GM10847 (cell line): Measurements from ENCODE around the gene NCOA1.

Experiments
- POLR2A ChIP-seq: IDR thresholded peaks from 2 replicates; pipeline ENCODE4 v1.6.1; 2011; ENCODE audit not compliant: insufficient read length; ENCODE audit errors: extremely low read depth

Gene NCOA1

DNA sequence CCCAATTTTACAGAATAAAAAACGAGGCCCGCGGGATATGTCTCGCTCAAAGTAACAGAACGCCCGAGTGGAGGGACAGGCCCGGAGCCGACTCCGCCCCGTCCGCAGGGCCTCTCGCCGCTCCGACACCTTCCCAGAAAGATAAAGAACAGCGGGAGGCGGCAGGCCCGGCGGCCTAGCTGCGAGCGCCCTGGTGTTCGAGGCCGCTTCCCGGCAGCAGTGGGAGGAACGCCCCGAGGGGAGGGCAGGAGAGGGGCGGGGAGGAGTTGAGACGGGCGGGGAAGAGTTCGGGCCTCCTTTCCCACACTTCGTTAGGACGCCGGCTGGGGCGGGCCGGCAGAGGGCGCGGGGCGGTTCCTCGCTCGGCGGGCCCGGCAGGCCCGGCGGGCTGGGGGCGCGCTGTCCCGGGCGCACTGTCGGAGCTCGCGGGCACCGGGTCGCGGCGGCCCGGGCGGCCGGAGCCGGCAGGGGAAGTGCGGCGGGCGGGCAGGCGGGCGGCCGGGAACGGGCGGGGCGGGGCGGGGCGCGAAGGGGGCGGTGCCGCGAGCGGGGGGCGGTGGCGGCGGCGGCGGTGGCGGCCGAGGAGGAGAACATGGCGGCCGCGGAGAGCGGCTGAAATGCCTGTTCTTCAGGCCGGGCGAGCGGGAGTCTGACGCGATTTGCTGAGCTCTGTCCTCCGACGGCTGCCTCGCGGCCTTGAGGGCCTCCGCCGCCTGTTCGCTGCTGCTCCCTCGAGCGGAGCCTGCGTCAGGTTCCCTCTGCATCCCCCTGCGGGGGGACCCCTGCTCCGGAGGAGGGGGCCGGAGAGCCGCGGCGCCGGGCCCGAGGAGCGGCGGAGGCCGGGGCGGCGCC, at the start of gene NCOA1:
Gene NCOA1, plus strand, starts transcription at position 565 of the 852 bp plus-strand sequence. CDS start 167,424 bp downstream, outside the sequence.
- TF ChIP-seq POLR2A, result peak; percentile 56

DNA sequence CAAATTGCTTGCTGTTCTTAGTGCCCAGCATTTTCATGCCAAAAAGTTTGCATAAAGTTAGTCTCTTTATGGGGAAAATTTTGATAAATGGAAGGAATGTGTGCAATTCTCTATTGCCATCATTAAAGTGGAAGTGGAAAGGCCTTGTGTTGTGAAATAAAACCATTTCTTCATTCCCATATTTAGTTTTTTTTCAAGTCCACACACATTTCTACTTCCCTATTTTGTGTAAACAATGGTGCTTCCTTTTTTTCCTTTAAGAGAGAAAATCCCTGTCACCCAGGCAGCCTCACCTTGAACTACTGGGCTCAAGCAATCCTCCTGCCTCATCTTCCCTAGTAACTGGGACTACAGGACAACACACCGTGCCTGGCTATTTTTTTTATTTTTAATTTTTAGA, 42.3 kb upstream of the NCOA1 start:
- TF ChIP-seq POLR2A, result no peak

DNA sequence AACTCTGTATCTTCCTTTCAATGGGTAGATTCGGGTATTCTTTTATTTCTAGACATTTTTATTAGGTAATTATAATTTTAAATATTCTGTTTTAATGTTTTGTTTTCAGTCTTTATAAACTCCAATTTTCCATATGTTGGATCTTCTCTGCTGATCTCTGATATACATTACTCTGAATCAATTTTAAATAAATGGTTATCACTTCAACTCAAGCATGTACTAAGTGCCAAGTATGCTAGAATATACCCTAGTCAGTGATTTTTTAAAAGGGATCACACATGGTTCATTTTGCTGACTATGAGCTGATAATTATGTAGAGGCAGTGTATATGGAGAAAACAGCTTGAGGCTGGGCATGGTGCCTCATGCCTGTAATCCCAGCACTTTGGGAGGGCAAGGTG, 41.7 kb upstream of the NCOA1 start:
- no peak for TF ChIP-seq POLR2A

- no peak for TF ChIP-seq POLR2A
These were observed 39.1 kb upstream of the NCOA1 start for GRCh38 chr2:24451805-24452501.

- no peak for TF ChIP-seq POLR2A
These were observed 38.6 kb upstream of the NCOA1 start for GRCh38 chr2:24452502-24452885.

- TF ChIP-seq POLR2A, result no peak
These were observed 37.5 kb upstream of the NCOA1 start for GRCh38 chr2:24453379-24454073.

GRCh38 chr2:24454294-24454693, 36.8 kb upstream of the NCOA1 start:
- TF ChIP-seq POLR2A, result no peak

DNA sequence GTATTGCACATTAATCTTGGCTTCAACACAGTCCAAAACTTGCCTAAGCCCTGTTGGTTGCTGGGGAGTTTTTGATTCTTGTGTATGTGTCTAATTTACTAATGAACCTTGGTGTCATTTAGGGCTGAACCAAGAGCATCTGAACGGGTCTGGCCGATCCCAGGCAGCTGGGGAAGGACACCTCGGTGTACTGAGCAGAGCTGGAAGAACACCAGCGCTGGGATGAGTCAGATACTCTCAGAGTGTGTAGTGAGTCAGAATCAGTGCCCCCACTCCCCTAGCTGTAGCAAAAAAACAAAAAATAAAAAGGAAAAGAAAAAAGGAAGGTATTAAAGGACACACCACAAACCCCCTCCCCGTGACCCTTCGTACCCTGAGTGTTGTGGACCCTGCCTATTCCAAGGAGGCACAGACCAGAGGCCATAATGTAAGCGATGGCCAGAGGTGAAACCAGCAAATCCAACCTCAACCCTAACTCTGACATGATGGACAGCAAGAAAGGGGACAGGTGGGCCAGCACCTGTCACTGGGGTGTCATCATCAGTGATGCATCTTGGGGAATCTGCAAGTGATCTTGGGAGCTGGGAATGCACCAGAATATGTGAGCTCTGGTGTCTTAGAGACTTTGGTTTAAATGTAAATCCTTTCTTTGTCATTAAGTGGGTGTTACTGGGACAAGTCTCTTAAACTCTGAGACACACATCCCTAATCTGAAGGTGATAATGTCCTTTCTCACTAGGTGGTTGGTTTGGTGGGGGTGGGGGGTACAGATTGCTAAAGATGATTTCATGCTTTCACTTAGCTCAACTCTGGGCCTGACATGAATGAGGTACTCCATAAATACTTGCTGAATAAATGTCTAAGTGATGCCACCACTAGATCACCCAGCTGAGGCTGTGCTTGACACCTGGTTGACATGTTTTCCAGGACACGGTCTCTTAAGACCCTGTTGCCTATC, 34.2 kb upstream of the NCOA1 start:
- no peak for TF ChIP-seq POLR2A

- TF ChIP-seq POLR2A, result no peak
These were observed 33.2 kb upstream of the NCOA1 start for GRCh38 chr2:24457696-24458386.

- no peak for TF ChIP-seq POLR2A
These were observed 31.6 kb upstream of the NCOA1 start for GRCh38 chr2:24459224-24460161.

DNA sequence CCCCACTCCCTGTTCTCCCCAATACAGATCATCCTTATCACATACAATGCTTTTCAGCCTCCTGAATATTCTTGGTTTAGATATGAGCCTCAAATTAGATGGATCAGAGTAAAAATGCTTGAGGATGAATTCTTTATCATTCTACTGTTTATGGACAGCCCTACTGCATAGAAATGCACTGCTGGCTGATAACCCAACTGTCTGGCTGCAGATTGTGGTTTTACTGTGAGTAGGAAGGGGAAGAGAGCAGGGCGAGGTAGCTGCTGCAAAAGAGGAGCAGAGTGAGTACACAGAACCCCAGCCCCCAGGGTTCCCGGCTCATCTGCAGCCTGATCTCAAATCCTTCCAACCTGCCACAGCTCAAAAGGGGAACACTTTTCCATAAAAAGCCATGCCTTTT, 29.4 kb upstream of the NCOA1 start:
- no peak for TF ChIP-seq POLR2A

DNA sequence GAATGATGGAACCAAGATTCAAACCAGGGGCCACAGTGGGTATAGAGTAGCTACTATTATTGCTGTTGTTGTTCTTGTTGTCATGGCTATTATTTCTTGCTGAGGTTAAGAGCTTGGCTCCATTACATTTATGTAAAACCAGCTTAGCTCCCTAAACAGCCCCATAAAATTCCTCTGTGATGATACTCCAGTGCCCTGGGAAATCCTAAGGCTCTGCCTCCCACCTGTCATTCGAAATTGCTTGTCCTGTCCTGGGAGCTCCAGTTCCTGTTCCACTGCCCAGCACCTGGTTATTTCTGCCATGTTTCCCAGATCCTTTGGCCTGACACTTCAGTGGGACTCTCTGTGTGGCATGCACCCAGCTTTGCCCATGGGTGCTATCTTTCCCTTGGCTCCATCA, 27.8 kb upstream of the NCOA1 start:
- no peak for TF ChIP-seq POLR2A
